Measurements from ENCODE around the gene ABHD17A.

Gene ABHD17A

DNA sequence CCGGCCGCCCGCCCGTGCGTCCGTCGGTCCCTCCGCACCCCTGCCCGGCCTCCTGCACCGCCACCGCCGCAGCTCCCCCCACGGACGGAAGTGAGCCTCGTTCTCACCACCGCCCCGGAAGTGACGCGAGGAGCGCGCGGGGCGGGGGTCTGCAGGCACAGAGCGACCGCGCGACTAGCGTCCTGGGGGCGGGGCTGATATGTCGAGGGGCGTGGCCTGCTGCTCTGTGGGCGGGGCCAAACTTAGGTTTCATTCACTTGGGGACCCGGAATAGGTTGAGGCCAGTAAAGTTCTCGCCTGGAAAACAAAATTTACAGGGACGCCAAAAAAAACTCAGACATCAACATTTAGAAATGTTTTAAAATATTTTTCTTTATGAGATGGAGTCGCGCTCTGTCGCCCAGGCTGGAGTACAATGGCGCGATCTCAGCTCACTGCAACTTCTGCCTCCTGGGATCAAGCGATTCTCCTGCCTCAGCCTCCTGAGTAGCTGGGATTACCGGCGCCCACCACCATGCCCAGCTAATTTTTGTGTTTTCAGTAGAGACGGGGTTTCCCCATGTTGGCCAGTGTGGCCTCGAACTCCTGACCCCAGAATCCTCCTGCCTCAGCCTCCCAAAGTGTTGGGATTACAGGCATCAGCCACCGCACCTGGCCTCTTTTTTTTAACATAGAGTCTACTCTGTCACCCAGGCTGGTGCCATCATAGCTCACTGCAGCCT is at the start of gene ABHD17A:
Gene ABHD17A, minus strand, starts transcription at position 99 of the 722 bp plus-strand sequence. CDS start 3,930 bp downstream, outside the sequence.
- peak; percentile 74 to 77 for DNase-seq (ENCODE audit: low read depth in 2 of 2)

DNA sequence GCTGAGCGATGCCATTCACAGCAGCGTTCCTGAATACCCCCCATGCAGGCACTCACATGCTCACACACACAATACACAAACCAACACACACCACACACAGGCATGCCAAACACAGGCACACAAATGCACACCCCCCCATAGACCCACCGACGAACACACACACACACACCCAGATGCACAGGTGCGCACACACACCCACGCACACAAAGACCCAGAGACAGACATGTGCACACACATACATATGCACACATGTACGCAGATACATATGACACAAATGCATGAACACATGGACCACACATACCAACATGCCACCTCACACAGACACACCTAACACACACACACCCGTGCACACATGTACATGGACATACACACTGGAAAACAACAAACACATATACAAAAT is 48.6 kb upstream of the ABHD17A start:
- DNase-seq (ENCODE audit: low read depth in 2 of 2), result no peak

DNA sequence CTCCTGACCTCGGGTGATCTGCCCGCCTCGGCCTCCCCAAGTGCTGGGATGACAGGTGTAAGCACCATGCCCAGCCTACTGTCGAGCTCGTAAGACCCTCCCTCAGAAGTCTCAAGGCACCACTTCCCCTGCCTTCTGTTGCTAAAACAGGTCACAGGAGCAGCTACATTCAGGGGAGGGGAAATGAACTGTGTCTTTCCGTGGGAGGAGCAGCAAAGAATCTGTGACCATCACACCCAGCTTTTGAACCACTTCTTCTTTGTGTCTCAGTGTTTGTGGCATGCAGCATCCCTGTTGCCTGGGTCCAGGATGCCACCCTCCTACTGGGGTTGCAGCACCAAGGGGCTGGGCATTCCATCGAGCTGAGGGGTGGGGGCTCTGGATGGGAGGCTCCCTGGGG is 47.9 kb upstream of the ABHD17A start:
- no peak for DNase-seq (ENCODE audit: low read depth in 2 of 2)

DNA sequence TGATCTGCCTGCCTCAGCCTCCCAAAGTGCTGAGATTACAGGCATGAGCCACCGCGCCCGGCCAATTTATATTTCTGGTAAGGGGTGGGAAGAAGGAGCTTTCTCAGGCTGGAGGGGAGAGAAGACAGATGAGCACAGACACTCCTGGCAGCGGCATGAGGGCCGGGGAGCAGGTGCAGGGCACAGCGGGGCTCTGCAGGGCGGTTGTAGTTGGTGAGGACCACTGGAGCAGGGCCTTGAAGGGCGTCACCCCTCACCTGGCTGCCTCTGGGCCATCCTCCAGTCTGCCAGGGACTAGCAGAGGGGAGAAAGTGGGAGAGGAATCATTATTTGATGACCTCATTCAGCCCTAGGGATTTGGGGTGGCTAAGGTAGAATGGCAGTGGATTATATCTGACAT is 47.1 kb upstream of the ABHD17A start:
- no peak for DNase-seq (ENCODE audit: low read depth in 2 of 2)

DNA sequence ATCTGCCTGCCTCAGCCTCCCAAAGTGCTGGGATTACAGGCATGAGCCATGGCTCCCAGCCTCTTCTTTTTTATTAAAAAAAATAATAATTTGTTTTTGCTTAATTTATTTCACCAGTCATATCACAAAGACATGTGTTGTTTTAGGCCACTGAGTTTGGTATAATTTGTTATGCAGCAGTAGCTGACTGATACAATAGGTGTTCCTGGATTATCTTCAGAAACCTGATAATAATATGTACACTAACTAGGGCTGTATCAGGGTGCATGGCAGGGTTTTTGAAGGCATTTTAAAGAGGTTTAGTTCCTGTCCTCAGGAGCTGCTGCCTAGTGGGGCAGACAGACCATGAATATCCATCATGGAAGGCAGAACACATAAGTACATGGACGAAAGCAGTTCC is 46.1 kb upstream of the ABHD17A start:
- no peak for DNase-seq (ENCODE audit: low read depth in 2 of 2)

DNA sequence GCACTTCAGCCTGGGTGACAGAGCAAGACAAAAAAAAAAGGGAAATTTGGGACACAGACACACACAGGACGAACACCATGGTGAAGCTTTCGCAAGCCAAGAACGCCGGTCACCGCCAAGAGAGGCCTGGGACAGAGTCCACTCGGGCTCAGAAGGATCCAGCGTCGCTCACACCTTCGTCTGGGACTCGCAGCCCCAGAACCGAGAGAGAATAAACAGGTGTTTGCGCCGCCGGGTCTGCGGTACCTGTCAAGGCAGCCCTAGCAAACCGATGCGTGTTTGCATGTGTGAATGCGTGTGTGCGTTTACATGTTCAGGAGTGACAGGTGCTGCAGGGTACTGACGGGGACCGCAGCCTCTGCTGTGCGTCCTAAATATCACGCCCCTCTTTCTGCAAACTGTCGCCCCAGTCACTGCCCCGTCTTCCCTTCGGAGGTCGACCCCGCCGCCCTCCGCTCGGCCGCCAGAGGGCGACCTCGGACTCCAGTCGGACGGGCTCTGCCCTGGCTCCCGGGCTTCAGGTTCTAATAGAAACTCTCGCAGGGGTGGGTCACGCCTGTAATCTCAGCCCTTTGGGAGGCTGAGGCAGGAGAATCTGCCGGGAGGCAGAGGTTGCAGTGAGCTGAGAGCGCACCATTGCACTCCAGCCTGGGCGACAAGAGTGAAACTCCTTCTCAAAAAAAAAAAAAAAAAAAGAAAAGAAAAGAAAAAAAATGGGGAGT is 43.9 kb upstream of the ABHD17A start:
- no peak for DNase-seq (ENCODE audit: low read depth in 2 of 2)

DNA sequence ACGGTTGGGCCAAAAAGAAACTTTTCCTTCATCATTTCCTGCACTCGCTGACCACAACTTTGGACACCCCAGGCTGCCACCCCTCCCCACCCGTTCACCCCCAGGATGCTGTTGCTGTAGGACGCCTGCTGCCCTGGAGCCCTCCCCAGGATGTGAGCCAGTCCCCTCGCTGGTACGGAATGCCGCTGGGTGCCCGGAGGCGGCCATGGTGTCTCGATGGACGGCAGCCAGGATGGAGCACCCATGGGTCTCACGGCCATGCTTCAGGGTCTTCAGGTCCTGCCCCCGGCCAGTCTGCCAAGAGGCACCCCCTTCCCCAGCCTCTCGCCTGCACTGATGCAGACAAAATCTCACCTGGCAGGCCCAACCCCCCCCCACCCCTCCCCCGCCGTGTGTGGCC is 40.2 kb upstream of the ABHD17A start:
- DNase-seq (ENCODE audit: low read depth in 2 of 2), result no peak

DNA sequence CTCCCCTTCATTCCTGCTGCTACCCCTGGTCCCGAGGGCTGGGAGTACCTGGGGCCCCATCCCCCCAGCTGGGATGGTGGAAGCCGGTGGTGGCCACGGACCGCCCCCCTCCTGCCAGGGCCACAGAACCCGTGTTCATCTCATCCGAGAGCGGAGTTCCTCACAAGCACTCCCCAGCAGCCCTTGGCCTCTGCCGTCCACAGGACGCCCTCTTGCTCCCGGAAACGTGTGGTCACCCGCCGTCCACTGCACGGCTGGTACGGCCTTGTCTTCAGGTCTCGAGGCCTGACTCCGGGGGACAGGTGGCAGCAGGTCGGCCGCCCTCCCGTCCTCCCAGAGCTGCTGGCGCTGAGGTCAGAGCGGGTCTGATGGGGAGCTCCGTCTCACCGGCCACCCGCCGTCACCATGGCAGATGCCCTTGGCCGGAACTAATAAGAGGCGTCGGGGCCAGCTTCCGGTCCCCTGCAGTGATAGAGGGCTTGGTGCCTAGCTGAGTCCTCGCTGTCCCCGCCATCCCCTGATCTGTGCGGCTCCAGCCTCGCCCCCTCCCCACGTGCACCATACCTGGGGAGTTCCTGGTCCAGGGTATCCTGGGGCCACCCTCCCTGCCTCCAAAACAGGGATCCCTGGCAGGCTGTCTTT is 39.1 kb upstream of the ABHD17A start:
- no peak for DNase-seq (ENCODE audit: low read depth in 2 of 2)

DNA sequence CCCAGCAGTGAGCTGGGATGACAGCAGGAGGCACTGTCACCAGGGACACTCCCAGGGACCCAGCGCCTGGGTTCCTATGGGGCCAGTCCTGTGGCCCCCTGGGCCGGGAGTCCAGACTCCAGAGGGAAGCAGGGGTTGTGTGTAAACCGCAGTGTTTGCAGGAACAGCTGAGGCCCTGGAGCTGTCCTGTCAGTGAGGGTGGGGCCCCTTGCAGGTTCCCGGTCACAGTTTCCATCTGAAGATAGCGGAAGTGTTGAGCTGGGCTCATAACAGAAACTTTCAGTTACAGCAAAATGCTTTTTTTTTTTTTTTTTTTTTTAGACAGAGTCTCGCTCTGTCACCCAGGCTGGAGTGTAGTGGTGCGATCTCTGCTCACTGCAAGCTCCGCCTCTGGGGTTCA is 38.0 kb upstream of the ABHD17A start:
- no peak for DNase-seq (ENCODE audit: low read depth in 2 of 2)

DNA sequence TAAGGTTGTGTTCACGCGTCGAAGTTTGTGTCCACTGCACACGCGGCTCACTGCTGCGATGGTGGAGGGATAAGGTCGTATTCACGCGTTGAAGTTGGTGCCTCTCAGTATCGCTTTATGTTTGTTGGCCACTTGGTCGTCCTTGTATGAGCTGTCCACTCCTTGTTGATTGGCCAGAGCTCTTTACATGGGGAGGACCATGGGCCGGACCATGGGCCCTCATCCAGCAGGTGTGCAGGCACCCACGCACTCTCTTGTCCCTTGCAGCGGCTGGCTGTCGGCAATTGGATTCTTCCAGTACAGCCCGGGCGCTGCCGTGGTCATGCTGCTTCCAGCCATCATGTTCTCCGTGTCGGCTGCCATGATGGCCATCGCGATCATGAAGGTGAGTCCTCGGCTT is 37.5 kb upstream of the ABHD17A start:
- no peak for DNase-seq (ENCODE audit: low read depth in 2 of 2)

DNA sequence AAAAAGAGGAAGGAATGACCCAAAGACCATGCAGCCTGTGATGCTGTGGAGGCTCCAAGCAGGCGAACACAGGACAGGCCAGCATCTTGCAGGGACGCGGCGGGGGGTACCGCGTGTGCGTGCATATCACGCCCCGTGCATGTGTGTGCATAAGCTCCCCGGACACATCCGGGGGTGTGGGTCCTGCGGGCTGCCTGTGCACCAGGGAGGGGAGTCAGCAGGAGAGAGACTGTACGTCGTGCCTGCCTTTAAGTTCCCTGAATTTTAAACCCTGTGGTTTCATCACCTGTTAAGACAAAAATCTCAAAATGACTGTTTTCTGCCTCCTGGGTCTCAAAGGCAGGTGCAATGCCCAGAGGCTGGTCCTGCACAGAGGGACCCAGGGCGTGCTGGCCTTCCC is 36.5 kb upstream of the ABHD17A start:
- no peak for DNase-seq (ENCODE audit: low read depth in 2 of 2)

DNA sequence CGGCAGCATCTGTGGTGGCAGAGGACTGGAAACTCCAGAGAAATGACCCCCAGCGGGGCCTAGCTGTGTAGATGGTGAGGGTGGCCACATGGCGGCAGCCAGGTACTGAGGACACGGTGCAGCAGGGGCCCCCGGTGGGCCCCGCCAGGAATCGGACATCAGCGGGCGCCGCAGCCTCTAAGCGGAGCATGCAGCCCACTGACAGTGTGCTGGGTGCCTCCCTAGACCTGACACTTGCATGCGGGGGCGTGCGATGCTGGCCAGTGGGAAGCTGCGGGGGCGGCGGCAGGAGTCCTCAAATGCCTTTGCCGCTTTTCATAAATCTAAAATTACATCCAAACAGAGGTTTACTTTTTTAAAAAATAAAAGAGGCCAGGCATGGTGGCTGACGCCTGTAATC is 36.0 kb upstream of the ABHD17A start:
- DNase-seq (ENCODE audit: low read depth in 2 of 2), result no peak

DNA sequence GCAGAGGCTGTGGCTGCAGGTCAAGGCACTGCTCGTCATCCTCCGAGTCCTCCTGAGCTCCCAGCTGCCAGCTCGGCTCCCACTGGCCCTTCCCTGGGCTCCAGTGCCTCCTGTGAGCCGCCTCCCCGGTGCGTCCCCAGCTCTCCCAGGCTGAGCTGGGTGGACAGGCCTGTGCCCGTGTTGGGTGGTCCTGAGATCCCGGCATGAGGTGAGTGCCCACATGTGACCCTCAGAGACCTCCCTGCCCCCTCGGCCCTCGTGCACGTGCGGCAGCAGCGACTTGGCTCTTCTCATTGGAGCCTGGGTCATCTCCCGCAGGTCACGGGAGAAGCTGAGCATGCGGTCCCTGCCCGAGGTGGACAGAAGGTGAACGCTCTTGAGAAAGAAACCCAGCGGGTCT is 35.3 kb upstream of the ABHD17A start:
- DNase-seq (ENCODE audit: low read depth in 2 of 2), result no peak

DNA sequence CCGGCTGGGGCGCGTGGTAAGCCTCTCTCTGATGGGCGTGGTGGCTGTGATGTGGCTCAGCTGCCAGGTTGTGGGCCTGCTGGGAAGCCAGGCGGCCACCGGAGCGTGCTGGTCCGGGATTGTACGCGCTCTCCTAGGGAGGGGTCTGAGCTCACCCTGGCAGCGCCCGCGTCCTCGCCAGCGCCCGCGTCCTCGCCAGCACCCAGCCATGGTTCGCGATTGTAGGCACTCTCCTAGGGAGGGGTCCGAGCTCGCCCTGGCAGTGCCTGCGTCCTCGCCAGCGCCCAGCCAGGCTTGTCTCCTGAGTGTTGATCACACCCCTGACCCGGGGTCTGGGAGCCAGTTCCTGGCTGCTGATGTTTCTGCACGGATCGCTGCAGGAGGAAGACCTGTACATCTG is 33.7 kb upstream of the ABHD17A start:
- no peak for DNase-seq (ENCODE audit: low read depth in 2 of 2)

DNA sequence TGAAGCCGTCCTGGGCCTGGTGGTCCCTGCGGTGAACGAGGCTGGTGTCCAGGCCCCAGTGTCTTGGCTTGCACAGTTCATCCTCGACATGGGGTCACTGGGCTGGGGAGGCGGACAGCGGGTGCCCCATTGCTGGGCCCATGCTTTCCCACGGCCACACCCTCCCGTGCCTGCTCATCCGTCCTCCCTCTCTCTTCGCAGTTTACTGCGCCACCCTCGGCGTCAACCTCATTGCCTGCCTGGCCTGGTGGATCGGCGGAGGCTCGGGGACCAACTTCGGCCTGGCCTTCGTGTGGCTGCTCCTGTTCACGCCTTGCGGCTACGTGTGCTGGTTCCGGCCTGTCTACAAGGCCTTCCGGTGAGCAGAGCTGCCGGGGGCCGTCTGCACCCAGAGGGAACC is 32.6 kb upstream of the ABHD17A start:
- no peak for DNase-seq (ENCODE audit: low read depth in 2 of 2)

DNA sequence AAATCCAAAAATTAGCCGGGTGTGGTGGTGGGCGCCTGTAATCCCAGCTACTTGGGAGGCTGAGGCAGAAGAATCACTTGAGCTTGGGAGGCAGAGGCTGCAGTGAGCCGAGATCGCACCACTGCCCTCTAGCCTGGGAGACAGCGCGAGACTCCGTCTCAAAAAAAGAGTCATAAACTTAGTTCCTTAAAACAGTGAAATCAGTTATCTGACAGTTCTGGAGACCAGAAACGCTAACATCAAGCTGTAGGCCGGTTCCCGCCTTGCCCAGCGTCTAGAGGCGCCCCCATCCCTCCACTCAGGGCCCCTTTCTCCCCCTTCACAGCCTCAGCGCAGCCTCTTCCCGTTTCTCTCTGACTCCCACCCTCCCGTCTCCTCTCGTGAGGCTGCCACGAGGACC is 31.9 kb upstream of the ABHD17A start:
- no peak for DNase-seq (ENCODE audit: low read depth in 2 of 2)

DNA sequence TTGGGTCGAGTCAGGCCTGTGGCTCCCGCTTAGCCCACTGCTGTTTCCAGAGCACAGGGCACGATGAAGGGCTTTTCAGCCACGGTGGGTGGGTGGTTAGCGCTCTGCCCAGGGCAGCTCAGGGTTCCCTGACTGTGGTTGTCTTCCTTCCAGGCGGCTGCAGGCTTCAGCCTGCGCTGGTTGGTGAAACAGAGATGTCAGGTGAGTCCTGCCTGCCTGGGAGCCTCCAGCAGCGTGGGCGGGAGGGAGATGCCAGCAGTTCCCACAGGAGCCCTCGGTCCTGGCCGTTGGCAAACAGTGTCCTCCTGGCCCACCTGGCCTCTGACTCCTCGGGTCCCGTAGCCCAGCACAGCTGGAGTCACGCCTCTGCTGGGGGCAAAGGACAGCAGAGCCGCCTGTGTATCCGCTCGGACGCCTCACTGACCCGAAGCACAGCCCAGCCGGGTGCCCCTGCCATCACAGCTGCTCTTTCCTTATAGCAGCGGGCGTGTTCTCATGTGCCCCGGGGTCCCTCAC is 29.6 kb upstream of the ABHD17A start:
- DNase-seq (ENCODE audit: low read depth in 2 of 2), result no peak

DNA sequence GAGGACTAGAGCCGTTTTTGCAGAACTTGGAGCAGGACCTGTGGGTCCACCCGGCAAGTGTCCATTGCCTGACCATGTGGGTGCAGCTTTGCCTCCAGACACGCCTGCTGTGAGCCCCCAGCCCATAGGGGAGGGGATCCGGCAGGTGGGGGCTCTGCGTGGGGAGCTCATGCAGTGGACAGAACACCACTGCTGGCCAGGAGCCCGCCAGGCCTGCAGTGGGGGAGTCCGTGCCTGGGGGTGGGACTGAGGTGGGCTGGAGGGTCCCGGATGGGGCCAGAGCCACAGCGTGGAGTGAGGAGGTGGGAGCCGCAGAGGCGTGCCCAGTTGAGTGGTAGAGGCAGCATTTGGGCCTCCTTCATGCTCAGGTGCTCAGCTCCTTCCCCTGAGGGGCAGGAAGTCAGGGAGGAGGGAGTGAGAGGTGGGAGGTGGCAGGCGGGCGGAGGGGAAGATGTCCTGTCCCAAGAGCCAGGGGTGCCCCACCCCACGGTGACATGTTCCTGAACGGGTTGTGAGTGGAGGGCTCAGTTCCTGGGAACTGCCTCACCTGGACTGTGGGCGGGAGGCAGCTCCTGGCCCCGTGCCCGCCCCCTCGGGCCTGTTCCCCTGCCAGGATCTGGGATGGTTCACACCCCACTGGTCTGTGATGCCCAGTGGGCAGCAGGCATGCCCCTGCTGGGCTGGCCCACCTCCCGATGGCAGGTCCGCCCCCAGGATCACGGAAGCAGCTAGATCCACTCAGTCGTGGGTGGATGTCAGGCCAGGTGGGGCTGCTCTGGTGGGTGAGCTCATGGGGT is 28.7 kb upstream of the ABHD17A start:
- no peak for DNase-seq (ENCODE audit: low read depth in 2 of 2)

DNA sequence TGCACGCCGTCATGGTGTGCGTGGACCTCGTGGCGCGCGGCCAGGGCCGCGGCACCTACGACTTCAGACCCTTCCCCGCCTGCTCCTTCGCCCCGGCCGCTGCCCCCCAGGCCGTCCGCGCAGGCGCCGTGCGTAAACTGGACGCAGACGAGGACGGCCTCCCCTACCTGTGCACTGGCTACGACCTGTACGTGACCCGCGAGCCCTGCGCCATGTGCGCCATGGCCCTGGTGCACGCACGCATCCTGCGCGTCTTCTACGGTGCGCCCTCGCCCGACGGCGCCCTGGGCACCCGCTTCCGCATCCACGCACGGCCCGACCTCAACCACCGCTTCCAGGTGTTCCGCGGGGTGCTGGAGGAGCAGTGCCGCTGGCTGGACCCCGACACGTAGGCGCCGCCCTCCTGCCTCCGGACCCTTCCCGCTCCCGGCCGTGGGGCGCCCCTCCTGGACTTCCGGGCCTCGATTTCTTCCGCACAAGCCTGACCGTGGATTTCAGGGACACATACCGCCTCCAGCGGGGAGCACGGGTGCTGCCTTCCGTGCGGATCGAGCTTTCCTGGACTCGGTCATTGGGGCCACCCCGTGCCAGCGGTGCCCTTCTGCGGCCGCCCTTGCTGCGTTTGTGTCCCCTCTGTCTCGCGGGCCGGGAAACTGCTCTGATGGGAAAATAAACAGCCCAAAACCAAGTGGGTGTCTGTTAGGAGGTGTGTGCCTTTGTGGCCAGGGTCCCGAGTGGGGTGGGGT is 27.6 kb upstream of the ABHD17A start:
- DNase-seq (ENCODE audit: low read depth in 2 of 2), result no peak

DNA sequence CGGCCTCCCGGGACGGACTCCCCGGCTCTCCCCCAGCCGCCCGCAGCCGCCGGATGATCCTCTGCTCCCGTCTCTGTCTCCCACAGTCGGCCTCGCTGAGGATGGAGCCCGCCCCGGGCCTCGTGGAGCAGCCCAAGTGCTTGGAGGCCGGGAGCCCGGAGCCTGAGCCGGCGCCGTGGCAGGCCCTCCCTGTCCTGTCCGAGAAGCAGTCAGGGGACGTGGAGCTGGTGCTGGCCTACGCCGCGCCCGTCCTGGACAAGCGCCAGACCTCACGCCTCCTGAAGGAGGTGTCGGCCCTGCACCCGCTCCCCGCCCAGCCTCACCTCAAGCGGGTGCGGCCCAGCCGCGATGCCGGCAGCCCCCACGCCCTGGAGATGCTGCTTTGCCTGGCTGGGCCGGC is 26.7 kb upstream of the ABHD17A start:
- no peak for DNase-seq (ENCODE audit: low read depth in 2 of 2)

DNA sequence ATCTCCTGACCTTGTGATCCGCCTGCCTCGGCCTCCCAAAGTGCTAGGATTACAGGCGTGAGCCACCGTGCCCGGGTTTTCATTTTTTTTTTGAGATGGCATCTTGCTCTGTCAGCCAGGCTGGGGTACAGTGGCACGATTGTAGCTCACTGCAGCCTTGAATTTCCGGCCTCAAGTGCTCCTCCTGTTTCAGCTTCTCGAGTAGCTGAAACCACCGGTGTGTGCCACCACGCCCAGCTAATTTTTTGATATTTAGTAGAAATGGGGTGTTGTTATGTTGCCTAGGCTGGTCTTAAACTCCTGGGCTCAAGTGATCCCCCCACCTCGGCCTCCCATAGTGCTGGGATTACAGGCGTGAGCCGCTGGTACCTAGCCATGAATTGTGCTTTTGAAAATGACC is 25.8 kb upstream of the ABHD17A start:
- no peak for DNase-seq (ENCODE audit: low read depth in 2 of 2)
